Endothelial cell of umbilical vein (primary cell): Measurements from ENCODE around the gene RARRES2.

Experiments used
- POLR2A ChIP-seq: IDR thresholded peaks from 2 replicates; pipeline ENCODE4 v1.6.1; 2012; ENCODE audit warnings: low read depth, mild to moderate bottlenecking, control low read depth, low read length
- TF ChIP-seq, protein P1 (sequence below), 2 donors: IDR thresholded peaks; 1 replicate in 1 of 2; 2 replicates in 1 of 2; pipeline ENCODE4 v1.5.1; 2011; ENCODE audit warnings: low read length in 2 of 2, mild to moderate bottlenecking in 2 of 2, moderate library complexity in 2 of 2, control low read depth in 1 of 2, inconsistent platforms in 1 of 2, low read depth in 1 of 2; ENCODE audit not compliant: insufficient read depth in 1 of 2; ENCODE audit errors: extremely low read depth in 1 of 2

DNA sequence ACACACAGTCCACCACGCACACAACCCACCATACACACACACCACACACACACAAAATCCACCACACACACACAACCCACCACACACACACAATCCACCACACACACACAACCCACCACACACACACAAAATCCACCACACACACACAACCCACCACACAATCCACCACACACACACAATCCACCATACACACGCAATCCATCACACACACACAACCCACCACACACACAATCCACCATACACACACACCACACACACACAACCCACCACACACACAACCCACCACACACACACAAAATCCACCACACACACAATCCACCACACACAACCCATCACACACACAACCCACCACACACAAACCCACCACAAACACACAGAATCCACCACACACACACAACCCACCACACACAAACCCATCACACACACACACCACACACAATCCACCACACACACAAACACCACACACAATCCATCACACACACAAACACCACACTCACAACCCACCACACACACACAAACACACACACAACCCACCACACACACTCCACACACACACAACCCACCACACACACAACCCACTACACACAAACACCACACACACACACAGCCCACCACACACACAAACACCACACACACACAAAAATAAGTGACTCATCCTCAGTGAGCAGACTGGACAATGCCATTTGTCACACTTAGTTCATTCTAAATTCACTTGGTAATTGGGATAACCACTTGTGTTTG, 18.4 kb upstream of the RARRES2 start:
- TF ChIP-seq, protein P1, sequence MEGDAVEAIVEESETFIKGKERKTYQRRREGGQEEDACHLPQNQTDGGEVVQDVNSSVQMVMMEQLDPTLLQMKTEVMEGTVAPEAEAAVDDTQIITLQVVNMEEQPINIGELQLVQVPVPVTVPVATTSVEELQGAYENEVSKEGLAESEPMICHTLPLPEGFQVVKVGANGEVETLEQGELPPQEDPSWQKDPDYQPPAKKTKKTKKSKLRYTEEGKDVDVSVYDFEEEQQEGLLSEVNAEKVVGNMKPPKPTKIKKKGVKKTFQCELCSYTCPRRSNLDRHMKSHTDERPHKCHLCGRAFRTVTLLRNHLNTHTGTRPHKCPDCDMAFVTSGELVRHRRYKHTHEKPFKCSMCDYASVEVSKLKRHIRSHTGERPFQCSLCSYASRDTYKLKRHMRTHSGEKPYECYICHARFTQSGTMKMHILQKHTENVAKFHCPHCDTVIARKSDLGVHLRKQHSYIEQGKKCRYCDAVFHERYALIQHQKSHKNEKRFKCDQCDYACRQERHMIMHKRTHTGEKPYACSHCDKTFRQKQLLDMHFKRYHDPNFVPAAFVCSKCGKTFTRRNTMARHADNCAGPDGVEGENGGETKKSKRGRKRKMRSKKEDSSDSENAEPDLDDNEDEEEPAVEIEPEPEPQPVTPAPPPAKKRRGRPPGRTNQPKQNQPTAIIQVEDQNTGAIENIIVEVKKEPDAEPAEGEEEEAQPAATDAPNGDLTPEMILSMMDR (IDR thresholded peaks at IDR 0.05; ENCODE audit: extremely low read depth in 1 of 2, insufficient read depth in 1 of 2, low read depth in 1 of 2, low read length in 2 of 2): no peak
- TF ChIP-seq POLR2A: no peak
